Eye (tissue), 1 donor: Measurements from ENCODE around the gene THSD7A.
"Not testable (repeated sequence)": the region's sequence is repeated elsewhere in the genome, so short reads cannot be mapped to it uniquely, and the experiment has no call there.

ENCODE experiments used
- DNase-seq: peaks from one replicate; pipeline ENCODE4 v3.0.0-alpha.2; 2015

THSD7A gene

GRCh38 chr7:11486271-11486670, 345.7 kb downstream of the THSD7A start:
- DNase-seq = no peak

GRCh38 chr7:11485636-11486035, 346.4 kb downstream of the THSD7A start:
- no peak for DNase-seq

DNA sequence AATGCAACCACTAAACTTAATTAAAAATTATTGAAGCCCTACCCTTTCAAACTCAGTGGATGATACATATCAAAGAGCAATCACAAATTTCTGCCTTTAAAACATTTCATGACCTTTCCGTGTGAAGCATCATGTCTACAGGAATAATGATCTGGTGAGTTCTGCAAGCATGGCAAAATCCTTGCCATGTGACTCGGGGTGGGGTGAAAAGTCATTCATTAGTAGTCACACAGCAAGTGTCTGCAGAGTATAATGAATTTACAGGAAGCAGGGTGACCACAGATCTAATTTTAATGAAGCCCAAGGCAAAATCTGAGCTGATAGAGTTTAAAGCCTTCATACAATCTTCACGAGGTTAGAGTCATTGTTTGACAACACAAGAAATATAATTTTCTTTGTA, 351.9 kb downstream of the THSD7A start:
- no peak for DNase-seq

GRCh38 chr7:11478882-11479281, 353.1 kb downstream of the THSD7A start:
- DNase-seq = no peak

DNA sequence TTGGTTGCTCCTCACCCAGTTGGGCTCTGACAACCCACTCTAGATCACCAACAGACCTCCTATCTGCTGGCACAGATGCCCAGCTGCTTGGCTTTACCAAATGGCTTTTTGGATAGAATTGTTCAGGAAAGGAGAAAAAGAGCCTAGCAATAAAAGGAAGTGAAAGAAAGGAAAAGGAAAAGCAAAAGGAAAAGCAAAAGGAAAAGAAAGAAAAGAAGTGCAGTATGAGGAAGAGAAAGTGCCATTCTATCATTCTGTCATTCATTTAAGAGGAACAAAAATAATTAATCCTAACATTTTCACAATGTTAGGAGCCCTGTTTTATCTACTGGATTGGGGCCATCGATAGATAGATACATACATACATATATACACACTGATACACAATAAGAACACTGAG, 353.6 kb downstream of the THSD7A start:
- DNase-seq = no peak

GRCh38 chr7:11474902-11475585, 357.0 kb downstream of the THSD7A start:
- no peak for DNase-seq

- no peak for DNase-seq
These were observed 358.1 kb downstream of the THSD7A start for GRCh38 chr7:11473807-11474424.

DNA sequence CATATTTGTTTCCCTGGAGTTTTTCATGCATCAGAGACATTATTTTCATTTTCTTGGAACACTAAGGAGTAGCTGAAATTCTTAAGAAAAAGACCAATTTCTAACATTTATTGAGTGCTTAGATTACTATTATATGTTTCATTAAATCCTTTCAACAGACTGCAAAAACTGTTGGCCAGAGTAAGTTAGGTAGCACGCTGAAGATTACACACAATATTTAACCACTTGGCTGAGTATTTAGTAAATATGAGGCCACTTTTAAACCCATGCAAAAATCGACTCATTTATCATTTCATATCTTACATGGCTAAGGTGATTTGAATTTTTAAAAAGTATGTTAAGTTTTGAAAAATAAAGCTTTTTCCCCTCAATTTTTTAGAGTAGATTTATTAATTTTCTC, 358.8 kb downstream of the THSD7A start:
- no peak for DNase-seq

GRCh38 chr7:11472646-11473045, 359.4 kb downstream of the THSD7A start:
- DNase-seq = no peak

GRCh38 chr7:11471255-11471654, 360.7 kb downstream of the THSD7A start:
- no peak for DNase-seq

DNA sequence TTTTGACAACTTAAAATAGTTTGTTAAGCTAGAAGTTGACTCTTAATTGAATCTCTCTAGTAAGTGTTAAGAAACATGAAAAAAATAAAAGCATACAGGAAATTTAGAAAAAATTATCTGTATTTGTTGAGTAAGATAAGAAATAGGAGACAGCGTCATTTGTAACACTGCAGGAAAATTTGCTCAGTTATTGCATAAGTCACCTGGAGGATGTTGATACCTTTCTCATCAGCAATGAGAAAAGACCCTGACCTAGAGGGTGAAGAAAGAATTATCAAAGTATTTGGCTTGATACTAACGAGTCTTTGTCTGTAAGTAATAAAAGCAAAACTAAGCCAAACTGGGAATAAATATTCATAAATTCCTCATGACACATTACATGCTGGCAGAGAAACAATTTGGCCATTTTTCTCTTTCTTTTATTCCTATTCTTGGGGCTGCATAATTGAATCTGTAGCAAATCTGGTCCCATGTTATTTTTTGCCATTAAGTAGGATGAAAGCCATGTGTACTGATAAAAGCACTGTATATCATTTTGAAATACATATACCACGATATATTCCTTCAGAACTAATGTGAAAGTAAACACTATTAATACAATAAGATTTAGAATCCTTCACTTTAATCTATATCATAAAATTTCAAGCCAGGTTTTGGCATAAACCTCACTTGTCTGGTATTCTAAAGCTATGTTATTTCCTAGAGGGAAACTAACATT, 362.8 kb downstream of the THSD7A start:
- no peak for DNase-seq

DNA sequence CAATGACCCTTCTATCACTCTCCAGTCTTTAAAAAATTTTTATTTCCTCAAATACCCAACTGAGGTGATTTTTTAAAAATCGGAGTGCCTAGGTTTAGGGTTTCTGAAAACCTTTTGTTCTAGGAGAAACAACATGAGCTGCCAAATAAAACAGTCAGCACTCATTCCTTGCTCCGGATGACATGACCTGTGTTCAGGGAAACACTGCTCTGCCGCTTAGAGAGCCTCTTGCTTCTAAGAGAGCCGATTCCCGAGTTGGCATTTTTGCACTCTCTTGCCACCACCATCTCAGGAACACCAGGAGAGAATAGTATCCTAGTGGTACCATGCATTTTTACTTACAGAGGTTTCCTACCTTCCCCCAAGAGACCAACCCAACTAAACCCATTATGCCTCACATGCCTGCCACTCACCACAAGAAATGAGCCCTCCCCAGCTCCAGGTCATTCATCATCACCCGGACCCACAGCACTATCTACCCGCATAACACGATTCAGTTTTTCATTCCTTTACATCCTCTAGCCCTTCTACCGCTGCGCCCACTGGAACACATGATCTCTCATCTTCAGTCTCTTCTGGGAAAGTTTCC, 365.4 kb downstream of the THSD7A start:
- no peak for DNase-seq

GRCh38 chr7:11464624-11465023, 367.4 kb downstream of the THSD7A start:
- no peak for DNase-seq

DNA sequence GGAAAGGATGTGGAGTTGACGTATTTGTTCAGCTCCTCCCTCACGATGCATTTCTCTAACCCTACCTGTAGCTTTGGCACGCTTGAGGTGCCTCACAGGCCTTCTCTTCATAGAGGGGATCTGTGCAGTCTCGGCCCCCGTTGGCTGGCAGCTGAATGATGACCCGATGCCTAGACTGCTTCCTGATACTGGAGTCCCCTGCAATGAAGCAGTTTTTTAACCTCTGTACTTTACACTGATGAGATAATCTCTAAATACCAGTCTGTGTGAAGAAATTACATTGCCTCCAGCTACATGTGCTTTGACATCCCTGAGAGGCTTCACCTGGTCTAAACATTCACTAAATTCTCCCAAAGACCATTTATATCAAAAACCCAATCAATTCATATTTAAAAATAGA, 370.1 kb downstream of the THSD7A start:
- no peak for DNase-seq

DNA sequence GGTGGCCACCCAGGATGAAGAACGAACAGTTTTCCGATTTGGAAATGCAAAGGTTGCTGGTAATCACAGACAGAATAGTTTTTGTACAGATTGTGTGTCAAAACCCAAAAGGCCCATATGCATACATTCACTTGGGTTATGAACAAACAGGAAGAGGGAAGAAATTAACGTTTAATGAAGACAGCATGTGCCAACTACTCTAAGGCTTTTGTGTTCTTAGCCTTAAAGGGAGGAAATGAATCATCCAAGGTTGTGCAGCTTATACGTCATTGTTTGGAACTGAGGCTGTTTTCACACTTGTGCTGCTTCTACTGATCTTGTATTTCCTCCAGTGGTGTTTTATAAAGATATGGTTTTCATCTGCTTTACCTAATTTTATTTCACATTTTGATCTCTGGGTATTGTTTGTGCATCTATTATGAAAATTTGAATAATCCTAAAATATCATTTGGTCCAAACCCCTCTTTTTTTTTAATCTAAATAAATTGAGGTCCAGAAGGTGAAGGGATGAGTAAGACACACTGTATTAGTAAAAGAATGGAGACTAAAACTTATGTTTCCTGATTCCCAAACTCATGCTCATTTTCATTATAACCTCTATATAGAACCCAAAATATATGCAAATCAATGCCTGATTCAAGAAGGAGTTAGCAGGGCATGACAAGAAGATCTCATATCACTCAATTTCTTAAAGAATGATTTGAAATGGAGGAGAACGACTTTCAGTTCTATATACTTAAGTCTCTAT, 373.1 kb downstream of the THSD7A start:
- no peak for DNase-seq

DNA sequence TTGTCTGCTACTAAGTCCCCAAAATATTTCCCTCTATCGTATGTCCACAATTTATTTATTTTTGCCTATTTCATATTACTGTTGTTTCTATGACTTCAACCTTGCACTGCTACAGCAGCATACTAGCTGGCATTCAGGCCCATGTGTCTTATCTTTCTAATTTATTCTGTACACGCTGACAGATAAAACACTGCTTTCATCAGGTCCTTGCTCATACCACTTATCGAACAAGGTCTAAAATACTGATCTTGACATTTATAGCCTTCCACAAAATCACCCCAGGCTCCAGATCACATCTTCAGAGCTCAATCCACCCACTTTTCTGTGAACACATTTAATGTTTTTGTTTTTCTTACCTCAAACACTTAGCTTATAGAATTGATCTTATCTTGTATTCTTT, 374.6 kb downstream of the THSD7A start:
- no peak for DNase-seq

- no peak for DNase-seq
These were observed 375.4 kb downstream of the THSD7A start for GRCh38 chr7:11456574-11456973.

DNA sequence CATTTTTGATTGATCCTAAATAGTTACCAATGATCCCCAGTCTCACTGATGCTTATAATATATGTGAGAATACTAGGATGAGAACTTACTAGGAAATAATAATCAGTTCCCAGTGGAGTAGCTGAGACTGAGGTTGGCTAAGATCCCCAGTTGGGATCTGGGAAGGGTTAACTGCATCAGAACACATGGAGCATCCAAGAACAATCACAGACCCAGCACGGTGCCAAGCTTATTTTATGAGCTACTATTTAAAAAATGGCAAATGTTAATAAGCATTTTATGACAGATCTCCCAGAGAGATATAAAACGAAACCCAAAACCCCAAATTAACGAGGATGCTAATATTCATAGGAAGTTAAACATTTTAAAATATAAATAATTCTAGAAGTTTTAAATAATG, 379.5 kb downstream of the THSD7A start:
- DNase-seq = no peak

- DNase-seq = no peak
These were observed 381.7 kb downstream of the THSD7A start for GRCh38 chr7:11450281-11450680.

- DNase-seq = no peak
These were observed 382.7 kb downstream of the THSD7A start for GRCh38 chr7:11449316-11449715.

DNA sequence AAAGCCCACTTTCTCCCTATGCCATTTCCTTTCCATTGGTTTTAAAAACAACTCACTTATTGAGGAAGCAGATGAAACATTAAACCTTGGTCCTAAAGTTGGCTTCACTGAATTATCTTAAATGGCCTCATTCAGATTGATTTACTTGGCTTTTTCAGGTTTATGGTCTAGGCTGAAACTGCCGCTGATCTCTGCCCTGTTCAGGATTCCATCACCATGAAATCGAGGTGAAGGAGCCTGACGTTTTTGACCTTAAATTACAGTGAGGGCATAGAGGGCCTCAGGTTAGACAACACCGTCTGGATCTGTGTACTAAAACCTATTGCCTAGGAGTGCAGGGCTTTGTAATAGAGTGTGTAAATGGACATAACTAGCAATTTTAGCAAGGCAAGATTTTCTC, 383.7 kb downstream of the THSD7A start:
- DNase-seq = no peak

- DNase-seq = peak; percentile 30
These were observed 384.9 kb downstream of the THSD7A start for GRCh38 chr7:11447106-11447505.

DNA sequence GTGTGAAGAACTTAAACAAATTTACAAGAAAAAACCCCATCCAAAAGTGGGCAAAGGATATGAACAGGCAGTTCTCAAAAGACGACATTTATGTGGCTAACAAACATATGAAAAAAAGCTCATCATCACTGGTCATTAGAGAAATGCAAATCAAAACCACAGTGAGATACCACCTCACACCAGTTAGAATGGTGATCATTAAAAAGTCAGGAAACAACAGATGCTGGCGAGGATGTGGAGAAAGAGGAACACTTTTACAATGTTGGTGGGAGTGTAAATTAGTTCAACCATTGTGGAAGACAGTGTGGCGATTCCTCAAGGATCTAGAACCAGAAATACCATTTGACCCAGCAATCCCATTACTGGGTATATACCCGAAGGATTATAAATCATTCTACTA, 388.1 kb downstream of the THSD7A start:
- DNase-seq = not testable (repeated sequence)
